NK-92 (cell line): ENCODE measurements around the gene PRKG1.
"Not testable (repeated sequence)": the region's sequence is repeated elsewhere in the genome, so short reads cannot be mapped to it uniquely, and the experiment has no call there.

Source experiments
- DNase-seq: peaks from one replicate; lab custom pipeline; 2025; ENCODE audit not compliant: unreplicated experiment; lab: John Stamatoyannopoulos, UW

Gene PRKG1

GRCh38 chr10:51371743-51372142 is 297.5 kb downstream of the PRKG1 start:
- DNase-seq, result no peak

- no peak for DNase-seq
Observed at GRCh38 chr10:51375790-51376189, 301.5 kb downstream of the PRKG1 start.

- no peak for DNase-seq
Observed at GRCh38 chr10:51377070-51377931, 303.0 kb downstream of the PRKG1 start.

- no peak for DNase-seq
Observed at GRCh38 chr10:51377932-51378599, 303.8 kb downstream of the PRKG1 start.

GRCh38 chr10:51382181-51382580 is 307.9 kb downstream of the PRKG1 start:
- no peak for DNase-seq

- no peak for DNase-seq
Observed at GRCh38 chr10:51384971-51385370, 310.7 kb downstream of the PRKG1 start.

- DNase-seq, result no peak
Observed at GRCh38 chr10:51386248-51386885, 312.1 kb downstream of the PRKG1 start.

- no peak for DNase-seq
Observed at GRCh38 chr10:51389415-51390321, 315.4 kb downstream of the PRKG1 start.

- not testable (repeated sequence) for DNase-seq
Observed at GRCh38 chr10:51393006-51393405, 318.7 kb downstream of the PRKG1 start.

- DNase-seq, result no peak
Observed at GRCh38 chr10:51394039-51394438, 319.8 kb downstream of the PRKG1 start.

GRCh38 chr10:51397244-51397643 is 323.0 kb downstream of the PRKG1 start:
- DNase-seq, result no peak

GRCh38 chr10:51397695-51398094 is 323.4 kb downstream of the PRKG1 start:
- DNase-seq, result no peak

GRCh38 chr10:51399840-51400239 is 325.6 kb downstream of the PRKG1 start:
- no peak for DNase-seq

GRCh38 chr10:51400392-51401096 is 326.3 kb downstream of the PRKG1 start:
- no peak for DNase-seq

- DNase-seq, result no peak
Observed at GRCh38 chr10:51403521-51403920, 329.2 kb downstream of the PRKG1 start.

GRCh38 chr10:51405580-51406351 is 331.5 kb downstream of the PRKG1 start:
- DNase-seq, result no peak

- DNase-seq, result no peak
Observed at GRCh38 chr10:51406581-51406980, 332.3 kb downstream of the PRKG1 start.

- DNase-seq, result no peak
Observed at GRCh38 chr10:51416494-51416893, 342.2 kb downstream of the PRKG1 start.
